Stomach (tissue), 4 donors: ENCODE results near the gene LYSMD4.

ENCODE experiments used
- EP300 ChIP-seq: sonication (generic); formaldehyde crosslinking; IDR thresholded peaks from one replicate; pipeline ENCODE4 v1.6.1; 2017; ENCODE audit warnings: antibody characterized with exemption
- POLR2A ChIP-seq, 4 donors: fragments of 450-650 bp; IDR thresholded peaks; one replicate each; pipeline ENCODE4 v1.6.1; 2016; ENCODE audit warnings: antibody characterized with exemption in 4 of 4, control low read depth in 2 of 4, mild to moderate bottlenecking in 1 of 4, moderate library complexity in 1 of 4
- POLR2AphosphoS5 ChIP-seq, 3 donors: sonication (generic); formaldehyde crosslinking; IDR thresholded peaks; one replicate each; pipeline ENCODE4 v1.6.1; 2016; ENCODE audit warnings: antibody characterized with exemption in 3 of 3
- TF ChIP-seq, protein P1 (sequence below), 7 experiments: fragments of 450-650 bp in 4 of 7; fragments of 200-600 bp in 3 of 7; sonication (generic) in 3 of 7; IDR thresholded peaks; one replicate each; pipeline ENCODE4 v1.5.1; 2016 to 2019; ENCODE audit warnings: antibody characterized with exemption in 7 of 7, control low read depth in 2 of 7, mild to moderate bottlenecking in 1 of 7

DNA sequence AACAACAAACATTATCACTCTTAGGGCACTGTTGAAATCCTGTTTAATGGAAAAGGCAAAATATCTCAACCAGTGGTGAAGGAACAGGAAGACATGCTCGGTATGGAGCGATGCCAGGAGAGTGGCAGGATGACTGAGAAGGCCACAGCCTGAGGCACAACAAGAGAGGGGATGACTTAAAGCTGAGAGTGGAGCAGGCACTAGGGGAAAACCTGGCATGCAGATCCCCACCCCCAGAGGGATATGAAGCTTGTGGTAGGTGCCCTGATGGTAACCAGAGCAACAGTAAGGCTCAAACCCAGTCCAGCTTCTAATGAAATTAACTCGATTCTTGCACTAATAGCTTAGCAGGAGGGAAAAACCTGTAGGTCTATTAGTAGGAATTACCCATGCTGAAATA lies 40.4 kb downstream of the LYSMD4 start:
- TF ChIP-seq POLR2AphosphoS5 (IDR thresholded peaks at IDR 0.05) (no peak), EP300 (no peak), POLR2A (IDR thresholded peaks at IDR 0.05) (no peak)
- TF ChIP-seq, protein P1, sequence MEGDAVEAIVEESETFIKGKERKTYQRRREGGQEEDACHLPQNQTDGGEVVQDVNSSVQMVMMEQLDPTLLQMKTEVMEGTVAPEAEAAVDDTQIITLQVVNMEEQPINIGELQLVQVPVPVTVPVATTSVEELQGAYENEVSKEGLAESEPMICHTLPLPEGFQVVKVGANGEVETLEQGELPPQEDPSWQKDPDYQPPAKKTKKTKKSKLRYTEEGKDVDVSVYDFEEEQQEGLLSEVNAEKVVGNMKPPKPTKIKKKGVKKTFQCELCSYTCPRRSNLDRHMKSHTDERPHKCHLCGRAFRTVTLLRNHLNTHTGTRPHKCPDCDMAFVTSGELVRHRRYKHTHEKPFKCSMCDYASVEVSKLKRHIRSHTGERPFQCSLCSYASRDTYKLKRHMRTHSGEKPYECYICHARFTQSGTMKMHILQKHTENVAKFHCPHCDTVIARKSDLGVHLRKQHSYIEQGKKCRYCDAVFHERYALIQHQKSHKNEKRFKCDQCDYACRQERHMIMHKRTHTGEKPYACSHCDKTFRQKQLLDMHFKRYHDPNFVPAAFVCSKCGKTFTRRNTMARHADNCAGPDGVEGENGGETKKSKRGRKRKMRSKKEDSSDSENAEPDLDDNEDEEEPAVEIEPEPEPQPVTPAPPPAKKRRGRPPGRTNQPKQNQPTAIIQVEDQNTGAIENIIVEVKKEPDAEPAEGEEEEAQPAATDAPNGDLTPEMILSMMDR (IDR thresholded peaks at IDR 0.05): no peak
